ENCODE data around the gene IGFBP1.

- TF ChIP-seq CTCF (IDR thresholded peaks at IDR 0.05) (no peak), POLR2AphosphoS5 (IDR thresholded peaks at IDR 0.05) (no peak), POLR2A (IDR thresholded peaks at IDR 0.05) (no peak)
These were observed 39.4 kb downstream of the IGFBP1 start for GRCh38 chr7:45927721-45928120.
